Measurements from ENCODE around the gene KCNQ5. TPM values are rescaled to one million over a fixed set of nuclear protein-coding genes. Genes with fewer than 3 reads are reported as not detected.

KCNQ5 gene
- total RNA-seq, 2 donors from 2014 or later, result 0.67 TPM; not detected in 1

GRCh38 chr6:73004861-73005260 is 383.0 kb downstream of the KCNQ5 start:
- Histone ChIP-seq H3K27ac (no peak overlapping the region), H3K4me1 (no peaks in the 10 kb centered on the region), H3K9me3 (peaks cover 0 to 6% of the 10 kb centered on the region in 2 donors), H3K4me3 (no peak overlapping the region), H3K36me3 (no peaks in the 10 kb centered on the region), H3K27me3 (no peaks in the 10 kb centered on the region)
- DNase-seq (ENCODE audit: low spot score), result no peak
- no peak for TF ChIP-seq CTCF (IDR thresholded peaks at IDR 0.05)

- Histone ChIP-seq H3K27me3 (no peaks in the 10 kb centered on the region), H3K4me3 (no peak overlapping the region), H3K27ac (no peak overlapping the region), H3K36me3 (no peaks in the 10 kb centered on the region), H3K4me1 (no peaks in the 10 kb centered on the region), H3K9me3 (peaks cover 0 to 6% of the 10 kb centered on the region in 2 donors)
- DNase-seq (ENCODE audit: low spot score), result no peak
- no peak for TF ChIP-seq CTCF (IDR thresholded peaks at IDR 0.05)
Measured at GRCh38 chr6:73006146-73006545, 384.3 kb downstream of the KCNQ5 start.

- Histone ChIP-seq H3K4me1 (no peaks in the 10 kb centered on the region), H3K4me3 (no peak overlapping the region), H3K27ac (no peak overlapping the region), H3K36me3 (no peaks in the 10 kb centered on the region), H3K27me3 (no peaks in the 10 kb centered on the region), H3K9me3 (peaks cover 0 to 6% of the 10 kb centered on the region in 2 donors)
- no peak for DNase-seq (ENCODE audit: low spot score)
- no peak for TF ChIP-seq CTCF (IDR thresholded peaks at IDR 0.05)
Measured at GRCh38 chr6:73011945-73012344, 390.1 kb downstream of the KCNQ5 start.

- no peak overlapping the region for H3K4me3 ChIP-seq
- H3K27ac ChIP-seq, result no peak overlapping the region
- H3K27me3 ChIP-seq, result no peaks in the 10 kb centered on the region
- TF ChIP-seq CTCF (IDR thresholded peaks at IDR 0.05), result no peak
- no peaks in the 10 kb centered on the region for H3K9me3 ChIP-seq
- H3K4me1 ChIP-seq, result no peaks in the 10 kb centered on the region
- no peak for DNase-seq (ENCODE audit: low spot score)
- no peaks in the 10 kb centered on the region for H3K36me3 ChIP-seq
Measured at GRCh38 chr6:73017476-73017875, 395.6 kb downstream of the KCNQ5 start.

- Histone ChIP-seq H3K27me3 (no peaks in the 10 kb centered on the region), H3K27ac (no peak overlapping the region), H3K9me3 (no peaks in the 10 kb centered on the region), H3K4me1 (no peaks in the 10 kb centered on the region), H3K36me3 (no peaks in the 10 kb centered on the region), H3K4me3 (no peak overlapping the region)
- no peak for DNase-seq (ENCODE audit: low spot score)
- TF ChIP-seq CTCF (IDR thresholded peaks at IDR 0.05), result no peak
Measured at GRCh38 chr6:73024598-73024997, 402.7 kb downstream of the KCNQ5 start.

- Histone ChIP-seq H3K27me3 (no peaks in the 10 kb centered on the region), H3K36me3 (no peaks in the 10 kb centered on the region), H3K4me1 (no peaks in the 10 kb centered on the region), H3K9me3 (no peaks in the 10 kb centered on the region), H3K4me3 (no peak overlapping the region), H3K27ac (no peak overlapping the region)
- no peak for TF ChIP-seq CTCF (IDR thresholded peaks at IDR 0.05)
- no peak for DNase-seq (ENCODE audit: low spot score)
Measured at GRCh38 chr6:73027691-73028090, 405.8 kb downstream of the KCNQ5 start.
